ENCODE data around the gene CAPN15.

DNA sequence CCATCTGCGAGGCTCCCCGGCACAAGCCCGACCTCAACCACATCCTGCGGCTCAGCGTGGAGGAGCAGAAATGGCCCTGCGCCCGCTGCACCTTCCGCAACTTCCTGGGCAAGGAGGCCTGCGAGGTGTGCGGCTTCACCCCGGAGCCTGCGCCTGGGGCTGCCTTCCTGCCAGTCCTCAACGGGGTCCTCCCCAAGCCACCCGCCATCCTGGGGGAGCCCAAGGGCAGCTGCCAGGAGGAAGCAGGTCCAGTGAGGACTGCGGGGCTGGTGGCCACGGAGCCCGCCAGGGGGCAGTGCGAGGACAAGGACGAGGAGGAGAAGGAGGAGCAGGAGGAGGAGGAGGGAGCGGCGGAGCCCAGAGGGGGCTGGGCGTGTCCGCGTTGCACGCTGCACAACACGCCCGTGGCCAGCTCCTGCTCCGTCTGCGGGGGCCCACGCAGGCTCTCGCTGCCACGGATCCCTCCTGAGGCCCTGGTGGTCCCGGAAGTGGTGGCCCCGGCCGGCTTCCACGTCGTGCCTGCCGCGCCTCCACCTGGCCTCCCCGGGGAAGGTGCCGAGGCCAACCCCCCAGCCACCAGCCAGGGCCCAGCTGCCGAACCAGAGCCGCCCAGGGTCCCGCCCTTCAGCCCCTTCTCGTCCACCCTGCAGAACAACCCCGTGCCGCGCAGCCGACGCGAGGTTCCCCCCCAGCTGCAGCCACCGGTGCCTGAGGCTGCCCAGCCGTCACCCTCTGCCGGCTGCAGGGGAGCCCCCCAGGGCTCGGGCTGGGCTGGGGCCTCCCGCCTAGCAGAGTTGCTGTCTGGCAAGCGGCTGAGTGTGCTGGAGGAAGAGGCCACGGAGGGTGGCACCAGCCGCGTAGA lies 19.6 kb downstream of the CAPN15 start:
- TF ChIP-seq YBX1 (IDR thresholded peaks at IDR 0.05) = no peak
- TF ChIP-seq ZBED1 (IDR thresholded peaks at IDR 0.05) = no peak
- TF ChIP-seq ATF7 (IDR thresholded peaks at IDR 0.05) = no peak
- TF ChIP-seq CHCHD3 (CRISPR knock-in tag; IDR thresholded peaks at IDR 0.05) = no peak
- TF ChIP-seq, protein P1, sequence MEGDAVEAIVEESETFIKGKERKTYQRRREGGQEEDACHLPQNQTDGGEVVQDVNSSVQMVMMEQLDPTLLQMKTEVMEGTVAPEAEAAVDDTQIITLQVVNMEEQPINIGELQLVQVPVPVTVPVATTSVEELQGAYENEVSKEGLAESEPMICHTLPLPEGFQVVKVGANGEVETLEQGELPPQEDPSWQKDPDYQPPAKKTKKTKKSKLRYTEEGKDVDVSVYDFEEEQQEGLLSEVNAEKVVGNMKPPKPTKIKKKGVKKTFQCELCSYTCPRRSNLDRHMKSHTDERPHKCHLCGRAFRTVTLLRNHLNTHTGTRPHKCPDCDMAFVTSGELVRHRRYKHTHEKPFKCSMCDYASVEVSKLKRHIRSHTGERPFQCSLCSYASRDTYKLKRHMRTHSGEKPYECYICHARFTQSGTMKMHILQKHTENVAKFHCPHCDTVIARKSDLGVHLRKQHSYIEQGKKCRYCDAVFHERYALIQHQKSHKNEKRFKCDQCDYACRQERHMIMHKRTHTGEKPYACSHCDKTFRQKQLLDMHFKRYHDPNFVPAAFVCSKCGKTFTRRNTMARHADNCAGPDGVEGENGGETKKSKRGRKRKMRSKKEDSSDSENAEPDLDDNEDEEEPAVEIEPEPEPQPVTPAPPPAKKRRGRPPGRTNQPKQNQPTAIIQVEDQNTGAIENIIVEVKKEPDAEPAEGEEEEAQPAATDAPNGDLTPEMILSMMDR (IDR thresholded peaks at IDR 0.05 in 2 of 3, conservative IDR thresholded peaks at IDR 0.05 in 1 of 3; ENCODE audit: insufficient read depth in 2 of 3, low read depth in 1 of 3, low read length in 3 of 3) = peak; percentile 57 to 65 (median 62)
- TF ChIP-seq POLR2A (conservative IDR thresholded peaks at IDR 0.05) = no peak
- TF ChIP-seq ZNF584 (CRISPR knock-in tag; IDR thresholded peaks at IDR 0.05; ENCODE audit: low read depth) = no peak
- no peak for TF ChIP-seq PHF8 (IDR thresholded peaks at IDR 0.05; ENCODE audit: borderline replicate concordance, low read length)
- TF ChIP-seq SRF (CRISPR knock-in tag; IDR thresholded peaks at IDR 0.05) = no peak
- TF ChIP-seq ZNF263 (CRISPR knock-in tag; IDR thresholded peaks at IDR 0.05; ENCODE audit: borderline replicate concordance) = peak; percentile 100
- no peak for TF ChIP-seq CC2D1A (IDR thresholded peaks at IDR 0.05)
- no peak for TF ChIP-seq SMARCB1 (IDR thresholded peaks at IDR 0.05; ENCODE audit: insufficient read length, low read depth)
- TF ChIP-seq SPI1 (IDR thresholded peaks at IDR 0.05; ENCODE audit: borderline replicate concordance, low read depth, low read length) = no peak
- no peak for TF ChIP-seq ZFX (CRISPR knock-in tag; IDR thresholded peaks at IDR 0.05)

All from K562 (cell line).